HG03196 (cell line): ENCODE measurements around the gene WWTR1.

Source experiments
- ATAC-seq: cut with Tn5 transposase; IDR thresholded peaks from one replicate; pipeline ENCODE4 v1.9.1; 2021; ENCODE audit not compliant: unreplicated experiment

WWTR1 gene

GRCh38 chr3:149657926-149658743 lies at the start of gene WWTR1:
Gene WWTR1, minus strand, starts transcription at chr3:149658025. Its CDS starts 719 bp downstream, at chr3:149657306.
- peak; percentile 73 for ATAC-seq

GRCh38 chr3:149706905-149707304 lies 49.1 kb upstream of the WWTR1 start:
- no peak for ATAC-seq

GRCh38 chr3:149705416-149705815 lies 47.6 kb upstream of the WWTR1 start:
- no peak for ATAC-seq

GRCh38 chr3:149703466-149703865 lies 45.6 kb upstream of the WWTR1 start:
- no peak for ATAC-seq

GRCh38 chr3:149702691-149703441 lies 45.0 kb upstream of the WWTR1 start:
- ATAC-seq = no peak

GRCh38 chr3:149701977-149702350 lies 44.1 kb upstream of the WWTR1 start:
- no peak for ATAC-seq

GRCh38 chr3:149701206-149701976 lies 43.6 kb upstream of the WWTR1 start:
- no peak for ATAC-seq

- no peak for ATAC-seq
These were observed 30.4 kb upstream of the WWTR1 start for GRCh38 chr3:149688122-149688757.

GRCh38 chr3:149686996-149687395 lies 29.2 kb upstream of the WWTR1 start:
- ATAC-seq = no peak

GRCh38 chr3:149678351-149678950 lies 20.6 kb upstream of the WWTR1 start:
- ATAC-seq = no peak

GRCh38 chr3:149673393-149673792 lies 15.6 kb upstream of the WWTR1 start:
- no peak for ATAC-seq

- no peak for ATAC-seq
These were observed 13.1 kb upstream of the WWTR1 start for GRCh38 chr3:149670742-149671492.

- no peak for ATAC-seq
These were observed 9.8 kb upstream of the WWTR1 start for GRCh38 chr3:149667576-149667975.

- no peak for ATAC-seq
These were observed 6.1 kb upstream of the WWTR1 start for GRCh38 chr3:149663966-149664365.

GRCh38 chr3:149662240-149662887 lies 4.5 kb upstream of the WWTR1 start:
- ATAC-seq = no peak

- ATAC-seq = no peak
These were observed 2.6 kb upstream of the WWTR1 start for GRCh38 chr3:149660462-149660861.

GRCh38 chr3:149658744-149659497 lies 1.1 kb upstream of the WWTR1 start:
- ATAC-seq = no peak

GRCh38 chr3:149657321-149657925 lies 402 bp downstream of the WWTR1 start:
- peak; percentile 38 for ATAC-seq
